BE2C (cell line): Measurements from ENCODE around the gene C2CD2.

Experiments
- DNase-seq: peaks from one replicate; pipeline ENCODE4 v3.0.0-alpha.2; 2020
- H3K27me3 ChIP-seq: fragments of 250-450 bp; sonication (Bioruptor Pico); 2 replicates; pipeline ENCODE4 v1.5.1; 2020; ENCODE audit warnings: mild to moderate bottlenecking
- H3K36me3 ChIP-seq: fragments of 250-450 bp; sonication (Bioruptor Pico); 2 replicates; pipeline ENCODE4 v1.5.1; 2020; ENCODE audit warnings: mild to moderate bottlenecking
- H3K4me1 ChIP-seq: fragments of 250-450 bp; sonication (Bioruptor Pico); 2 replicates; pipeline ENCODE4 v1.5.1; 2020
- H3K4me3 ChIP-seq: 2 replicates; pipeline ENCODE4 v1.5.1; 2011; ENCODE audit warnings: low read depth, low read length
- H3K9me3 ChIP-seq: fragments of 250-450 bp; sonication (Bioruptor Pico); 2 replicates; pipeline ENCODE4 v1.5.1; 2020
- TF ChIP-seq, protein P1 (sequence below): IDR thresholded peaks from 2 replicates; pipeline ENCODE4 v1.5.1; 2012; ENCODE audit warnings: mild to moderate bottlenecking, low read depth, low read length

C2CD2 gene

DNA sequence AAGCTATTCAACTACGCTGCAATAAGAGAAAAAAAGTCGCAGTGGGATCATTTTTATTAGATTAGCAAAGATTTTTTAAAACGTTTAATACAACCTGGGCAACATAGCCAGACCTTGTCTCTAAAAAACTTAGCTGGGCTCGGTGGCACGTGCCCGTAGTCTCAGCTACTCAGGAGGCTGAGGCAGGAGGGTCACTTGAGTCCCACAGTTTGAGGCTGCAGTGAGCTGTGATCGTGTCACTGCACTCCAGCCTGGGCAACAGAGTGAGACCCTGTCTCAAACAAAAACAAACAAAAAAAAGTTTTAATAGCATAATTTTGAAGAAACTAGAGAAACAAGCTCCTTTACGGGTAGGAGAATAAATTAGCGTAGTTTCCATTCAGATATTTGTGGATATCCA is 73.7 kb downstream of the C2CD2 start:
- no peak for DNase-seq
- Histone ChIP-seq H3K27me3 (no peaks in the 10 kb centered on the region), H3K4me3 (peak overlapping the region; percentile 78), H3K36me3 (no peaks in the 10 kb centered on the region), H3K4me1 (no peaks in the 10 kb centered on the region), H3K9me3 (no peaks in the 10 kb centered on the region)
- TF ChIP-seq, protein P1, sequence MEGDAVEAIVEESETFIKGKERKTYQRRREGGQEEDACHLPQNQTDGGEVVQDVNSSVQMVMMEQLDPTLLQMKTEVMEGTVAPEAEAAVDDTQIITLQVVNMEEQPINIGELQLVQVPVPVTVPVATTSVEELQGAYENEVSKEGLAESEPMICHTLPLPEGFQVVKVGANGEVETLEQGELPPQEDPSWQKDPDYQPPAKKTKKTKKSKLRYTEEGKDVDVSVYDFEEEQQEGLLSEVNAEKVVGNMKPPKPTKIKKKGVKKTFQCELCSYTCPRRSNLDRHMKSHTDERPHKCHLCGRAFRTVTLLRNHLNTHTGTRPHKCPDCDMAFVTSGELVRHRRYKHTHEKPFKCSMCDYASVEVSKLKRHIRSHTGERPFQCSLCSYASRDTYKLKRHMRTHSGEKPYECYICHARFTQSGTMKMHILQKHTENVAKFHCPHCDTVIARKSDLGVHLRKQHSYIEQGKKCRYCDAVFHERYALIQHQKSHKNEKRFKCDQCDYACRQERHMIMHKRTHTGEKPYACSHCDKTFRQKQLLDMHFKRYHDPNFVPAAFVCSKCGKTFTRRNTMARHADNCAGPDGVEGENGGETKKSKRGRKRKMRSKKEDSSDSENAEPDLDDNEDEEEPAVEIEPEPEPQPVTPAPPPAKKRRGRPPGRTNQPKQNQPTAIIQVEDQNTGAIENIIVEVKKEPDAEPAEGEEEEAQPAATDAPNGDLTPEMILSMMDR = no peak

- Histone ChIP-seq H3K4me1 (no peaks in the 10 kb centered on the region), H3K9me3 (no peaks in the 10 kb centered on the region), H3K4me3 (peak within 1 kb of the TSS; percentile 87), H3K36me3 (no peaks in the 10 kb centered on the region), H3K27me3 (no peaks in the 10 kb centered on the region)
- DNase-seq = peak; percentile 89
- TF ChIP-seq, protein P1 = no peak
Measured at GRCh38 chr21:41879190-41879998, 74.4 kb downstream of the C2CD2 start, which contains the start of gene PRDM15. Gene PRDM15, minus strand, starts transcription at chr21:41879344. Its CDS starts 18,981 bp downstream, at chr21:41860363.

DNA sequence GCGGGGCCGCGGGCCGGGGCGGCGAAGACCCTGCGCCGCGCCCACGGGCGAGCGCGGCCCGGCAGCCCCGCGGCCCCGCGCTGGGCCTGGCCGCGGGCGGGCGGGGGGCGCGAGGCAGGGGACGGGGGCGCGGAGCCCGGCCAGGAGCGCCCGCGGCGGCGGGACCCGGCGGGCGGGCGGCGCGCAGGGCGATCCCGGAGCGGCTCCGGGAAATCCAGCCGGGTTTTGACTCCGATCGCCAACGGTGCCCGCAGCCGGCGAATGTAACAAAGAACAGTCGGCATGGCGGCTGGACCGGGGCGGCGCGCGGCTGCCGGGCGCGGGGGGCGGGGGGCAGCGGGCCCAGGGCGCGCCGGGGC is 75.0 kb downstream of the C2CD2 start:
- Histone ChIP-seq H3K9me3 (no peaks in the 10 kb centered on the region), H3K4me1 (no peaks in the 10 kb centered on the region), H3K36me3 (no peaks in the 10 kb centered on the region), H3K4me3 (peak overlapping the region; percentile 87), H3K27me3 (no peaks in the 10 kb centered on the region)
- DNase-seq = peak; percentile 86
- TF ChIP-seq, protein P1 = no peak

- Histone ChIP-seq H3K27me3 (no peaks in the 10 kb centered on the region), H3K4me3 (peak overlapping the region; percentile 87), H3K4me1 (no peaks in the 10 kb centered on the region), H3K36me3 (no peaks in the 10 kb centered on the region), H3K9me3 (no peaks in the 10 kb centered on the region)
- no peak for DNase-seq
- TF ChIP-seq, protein P1 = no peak
Measured at GRCh38 chr21:41877901-41878830, 75.7 kb downstream of the C2CD2 start.

DNA sequence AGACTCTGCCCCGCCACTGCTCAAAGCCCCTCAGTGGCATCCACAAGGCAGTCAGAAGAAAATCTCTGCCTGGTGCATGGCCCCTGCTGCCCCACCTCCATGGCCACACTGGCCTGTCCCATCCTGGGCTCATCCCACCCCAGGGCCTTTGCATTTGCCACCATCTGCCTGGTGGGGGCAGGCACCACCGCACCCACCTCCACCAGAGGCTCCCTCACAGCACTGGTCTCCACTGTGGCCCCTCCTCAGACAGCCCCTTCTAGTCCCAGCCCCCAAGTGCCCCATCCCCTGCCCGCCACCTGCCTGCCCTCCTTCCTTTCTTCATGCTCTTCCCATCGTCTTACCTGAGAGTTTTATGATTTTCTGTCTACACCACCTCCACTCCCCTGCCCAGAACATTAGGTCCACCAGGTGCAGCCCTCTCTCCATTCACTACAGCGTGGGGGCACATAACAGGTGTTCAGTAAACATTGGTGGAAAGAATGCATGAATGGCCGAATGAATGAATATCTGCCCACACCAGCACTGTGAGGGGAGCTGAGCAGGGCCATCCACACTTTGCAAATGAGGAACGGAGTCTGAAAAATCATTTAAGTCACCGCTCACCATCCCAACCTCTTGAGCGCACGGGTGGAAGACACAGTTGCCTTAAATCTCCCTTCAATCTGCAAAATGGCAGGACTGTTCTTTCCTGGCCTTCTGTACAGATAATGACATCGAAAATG is 76.7 kb downstream of the C2CD2 start:
- no peaks in the 10 kb centered on the region for H3K36me3 ChIP-seq
- no peaks in the 10 kb centered on the region for H3K9me3 ChIP-seq
- H3K4me1 ChIP-seq = no peaks in the 10 kb centered on the region
- H3K4me3 ChIP-seq = peak overlapping the region; percentile 87; the same call in 1 of the 2 replicates
- H3K27me3 ChIP-seq = no peaks in the 10 kb centered on the region
- DNase-seq = no peak
- TF ChIP-seq, protein P1 = no peak
